ENCODE data around the gene NTSR1. TPM values are rescaled to one million over a fixed set of nuclear protein-coding genes. Genes with fewer than 3 reads are reported as not detected.

NTSR1 gene
- total and polyA plus RNA-seq, 2 experiments from 2014 or later: 0.15 to 1.4 TPM

- no peak for TF ChIP-seq ZNF462 (CRISPR knock-in tag; IDR thresholded peaks at IDR 0.05)
These were observed 6.2 kb downstream of the NTSR1 start (continued) for GRCh38 chr20:62714799-62715198.

GRCh38 chr20:62715201-62715600 is 6.6 kb downstream of the NTSR1 start:
- Histone ChIP-seq H3K4me1 (ENCODE audit: insufficient read depth) (no peaks in the 10 kb centered on the region), H3K4me2 (no peak overlapping the region), H3K4me3 (no peak overlapping the region), H3K27ac (ENCODE audit: low read depth) (no peak overlapping the region), H2AFZ (no peak overlapping the region), H3F3A (replicated peaks; ENCODE audit: low read depth) (no peaks in the 10 kb centered on the region), H4K20me1 (replicated peaks; ENCODE audit: insufficient read depth) (no peaks in the 10 kb centered on the region), H3K79me2 (replicated peaks; ENCODE audit: insufficient read depth) (no peaks in the 10 kb centered on the region), H3K9me2 (ENCODE audit: insufficient read depth) (no peaks in the 10 kb centered on the region), H3K27me3 (ENCODE audit: insufficient read depth) (peaks cover 8% of the 10 kb centered on the region), H3K36me3 (ENCODE audit: insufficient read depth) (no peaks in the 10 kb centered on the region)
- Mint-ChIP-seq H3K4me3 (no peak overlapping the region), H3K36me3 (ENCODE audit: low read depth) (no peaks in the 10 kb centered on the region; the same call in 2 of the 3 replicates), H3K9me3 (peaks cover 1% of the 10 kb centered on the region), H3K27me3 (ENCODE audit: insufficient read depth, low read depth, poor library complexity) (peaks cover 19% of the 10 kb centered on the region), H3K27ac (no peak overlapping the region), H3K4me1 (no peaks in the 10 kb centered on the region)
- no peak for DNase-seq (ENCODE audit: low spot score)
- no peak for ATAC-seq
- TF ChIP-seq, protein P1, sequence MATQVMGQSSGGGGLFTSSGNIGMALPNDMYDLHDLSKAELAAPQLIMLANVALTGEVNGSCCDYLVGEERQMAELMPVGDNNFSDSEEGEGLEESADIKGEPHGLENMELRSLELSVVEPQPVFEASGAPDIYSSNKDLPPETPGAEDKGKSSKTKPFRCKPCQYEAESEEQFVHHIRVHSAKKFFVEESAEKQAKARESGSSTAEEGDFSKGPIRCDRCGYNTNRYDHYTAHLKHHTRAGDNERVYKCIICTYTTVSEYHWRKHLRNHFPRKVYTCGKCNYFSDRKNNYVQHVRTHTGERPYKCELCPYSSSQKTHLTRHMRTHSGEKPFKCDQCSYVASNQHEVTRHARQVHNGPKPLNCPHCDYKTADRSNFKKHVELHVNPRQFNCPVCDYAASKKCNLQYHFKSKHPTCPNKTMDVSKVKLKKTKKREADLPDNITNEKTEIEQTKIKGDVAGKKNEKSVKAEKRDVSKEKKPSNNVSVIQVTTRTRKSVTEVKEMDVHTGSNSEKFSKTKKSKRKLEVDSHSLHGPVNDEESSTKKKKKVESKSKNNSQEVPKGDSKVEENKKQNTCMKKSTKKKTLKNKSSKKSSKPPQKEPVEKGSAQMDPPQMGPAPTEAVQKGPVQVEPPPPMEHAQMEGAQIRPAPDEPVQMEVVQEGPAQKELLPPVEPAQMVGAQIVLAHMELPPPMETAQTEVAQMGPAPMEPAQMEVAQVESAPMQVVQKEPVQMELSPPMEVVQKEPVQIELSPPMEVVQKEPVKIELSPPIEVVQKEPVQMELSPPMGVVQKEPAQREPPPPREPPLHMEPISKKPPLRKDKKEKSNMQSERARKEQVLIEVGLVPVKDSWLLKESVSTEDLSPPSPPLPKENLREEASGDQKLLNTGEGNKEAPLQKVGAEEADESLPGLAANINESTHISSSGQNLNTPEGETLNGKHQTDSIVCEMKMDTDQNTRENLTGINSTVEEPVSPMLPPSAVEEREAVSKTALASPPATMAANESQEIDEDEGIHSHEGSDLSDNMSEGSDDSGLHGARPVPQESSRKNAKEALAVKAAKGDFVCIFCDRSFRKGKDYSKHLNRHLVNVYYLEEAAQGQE (IDR thresholded peaks at IDR 0.05; ENCODE audit: unreplicated experiment): no peak
- TF ChIP-seq NANOG (IDR thresholded peaks at IDR 0.05; ENCODE audit: borderline replicate concordance) (no peak), ZNF331 (CRISPR knock-in tag; IDR thresholded peaks at IDR 0.05; ENCODE audit: low read depth) (no peak), STAT1 (IDR thresholded peaks at IDR 0.05; ENCODE audit: unreplicated experiment) (no peak), POLR2AphosphoS5 (IDR thresholded peaks at IDR 0.05; ENCODE audit: low read depth) (no peak), ZNF114 (CRISPR knock-in tag; IDR thresholded peaks at IDR 0.05) (no peak), CREB1 (CRISPR knock-in tag; IDR thresholded peaks at IDR 0.05; ENCODE audit: low read depth) (no peak), EZH2phosphoT487 (IDR thresholded peaks at IDR 0.05; ENCODE audit: unreplicated experiment) (no peak), JUNB (IDR thresholded peaks at IDR 0.05; ENCODE audit: unreplicated experiment) (no peak)
- TF ChIP-seq, protein P2, sequence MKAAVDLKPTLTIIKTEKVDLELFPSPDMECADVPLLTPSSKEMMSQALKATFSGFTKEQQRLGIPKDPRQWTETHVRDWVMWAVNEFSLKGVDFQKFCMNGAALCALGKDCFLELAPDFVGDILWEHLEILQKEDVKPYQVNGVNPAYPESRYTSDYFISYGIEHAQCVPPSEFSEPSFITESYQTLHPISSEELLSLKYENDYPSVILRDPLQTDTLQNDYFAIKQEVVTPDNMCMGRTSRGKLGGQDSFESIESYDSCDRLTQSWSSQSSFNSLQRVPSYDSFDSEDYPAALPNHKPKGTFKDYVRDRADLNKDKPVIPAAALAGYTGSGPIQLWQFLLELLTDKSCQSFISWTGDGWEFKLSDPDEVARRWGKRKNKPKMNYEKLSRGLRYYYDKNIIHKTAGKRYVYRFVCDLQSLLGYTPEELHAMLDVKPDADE (IDR thresholded peaks at IDR 0.05): no peak
- TF ChIP-seq, protein P3, sequence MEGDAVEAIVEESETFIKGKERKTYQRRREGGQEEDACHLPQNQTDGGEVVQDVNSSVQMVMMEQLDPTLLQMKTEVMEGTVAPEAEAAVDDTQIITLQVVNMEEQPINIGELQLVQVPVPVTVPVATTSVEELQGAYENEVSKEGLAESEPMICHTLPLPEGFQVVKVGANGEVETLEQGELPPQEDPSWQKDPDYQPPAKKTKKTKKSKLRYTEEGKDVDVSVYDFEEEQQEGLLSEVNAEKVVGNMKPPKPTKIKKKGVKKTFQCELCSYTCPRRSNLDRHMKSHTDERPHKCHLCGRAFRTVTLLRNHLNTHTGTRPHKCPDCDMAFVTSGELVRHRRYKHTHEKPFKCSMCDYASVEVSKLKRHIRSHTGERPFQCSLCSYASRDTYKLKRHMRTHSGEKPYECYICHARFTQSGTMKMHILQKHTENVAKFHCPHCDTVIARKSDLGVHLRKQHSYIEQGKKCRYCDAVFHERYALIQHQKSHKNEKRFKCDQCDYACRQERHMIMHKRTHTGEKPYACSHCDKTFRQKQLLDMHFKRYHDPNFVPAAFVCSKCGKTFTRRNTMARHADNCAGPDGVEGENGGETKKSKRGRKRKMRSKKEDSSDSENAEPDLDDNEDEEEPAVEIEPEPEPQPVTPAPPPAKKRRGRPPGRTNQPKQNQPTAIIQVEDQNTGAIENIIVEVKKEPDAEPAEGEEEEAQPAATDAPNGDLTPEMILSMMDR (conservative IDR thresholded peaks at IDR 0.05; ENCODE audit: low read depth in 2 of 2): no peak

Measured in GM23338 (cell line).